ENCODE measurements around the gene AGAP1. TPM values are rescaled to one million over a fixed set of nuclear protein-coding genes. Genes with fewer than 3 reads are reported as not detected.

AGAP1 gene
- total and polyA plus RNA-seq, 2 donors (not counting 3 experiments of a cell fraction or from before 2014, with no cell fraction given): 10.2 to 20.9 TPM

DNA sequence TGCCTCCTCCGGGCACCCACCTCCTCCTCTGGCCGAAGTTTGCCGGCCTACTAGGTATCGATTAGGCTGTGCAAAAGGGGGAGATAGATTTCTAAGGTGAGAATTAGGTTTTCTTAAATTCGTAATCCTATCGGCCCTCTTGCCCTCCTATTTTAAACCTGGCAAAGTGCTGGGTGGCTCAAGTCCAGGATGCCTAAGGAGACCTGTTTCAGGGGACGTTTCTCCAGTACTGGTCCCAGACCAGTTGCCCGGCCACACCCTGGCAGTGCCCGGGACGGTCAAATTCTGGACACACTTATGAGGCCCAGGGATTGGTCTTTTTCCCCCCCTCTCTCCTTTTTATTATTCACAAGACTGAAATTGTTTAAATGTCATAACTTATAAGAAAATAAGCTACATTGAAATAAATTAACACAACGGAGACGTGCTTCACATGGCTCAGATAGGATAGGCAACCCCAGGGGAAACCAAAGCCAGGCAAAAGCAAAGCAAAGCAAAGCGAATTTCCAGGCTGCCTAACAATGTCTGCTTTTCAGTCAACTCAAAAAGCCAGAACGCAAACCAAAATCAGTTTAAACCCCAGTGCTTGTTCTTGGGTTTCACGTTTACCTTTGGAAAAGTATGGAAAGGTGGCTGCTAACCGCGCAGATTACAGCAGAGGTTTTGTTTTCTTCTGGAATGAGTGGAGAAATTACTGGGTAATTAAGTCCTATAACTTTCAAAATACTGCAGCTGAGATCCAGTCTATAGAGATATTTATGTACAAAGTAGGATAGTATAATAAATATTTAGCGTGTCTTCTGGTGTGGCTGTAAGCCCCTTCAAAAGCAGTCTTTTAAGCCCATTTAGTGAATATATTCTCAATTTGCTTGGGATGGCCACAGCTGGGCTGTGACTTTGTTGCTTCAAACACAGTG is 671.3 kb downstream of the AGAP1 start:
- POLR2A ChIA-PET: interaction anchor here (0.6 to 1.0 kb wide), 2 partner anchors 13 to 15 kb away, joined by 5 to 9 read pairs; no protein-coding TSS in a partner anchor
- TF ChIP-seq EZH2 (IDR thresholded peaks at IDR 0.05; ENCODE audit: borderline replicate concordance, low read depth, low read length, severe bottlenecking) (no peak), POLR2AphosphoS5 (IDR thresholded peaks at IDR 0.05; ENCODE audit: insufficient read depth, low read depth, low read length) (no peak), FOS (IDR thresholded peaks at IDR 0.05; ENCODE audit: borderline replicate concordance, insufficient read depth, low read length) (no peak), JUN (IDR thresholded peaks at IDR 0.05; ENCODE audit: borderline replicate concordance, insufficient read depth, insufficient read length, low read depth) (no peak), POLR2A (IDR thresholded peaks at IDR 0.05; ENCODE audit: low read depth, low read length) (no peak), GATA2 (IDR thresholded peaks at IDR 0.05; ENCODE audit: insufficient read depth, insufficient read length, low read depth, low read length) (no peak), MYC (IDR thresholded peaks at IDR 0.05; ENCODE audit: low read depth, low read length) (no peak)
- TF ChIP-seq, protein P1, sequence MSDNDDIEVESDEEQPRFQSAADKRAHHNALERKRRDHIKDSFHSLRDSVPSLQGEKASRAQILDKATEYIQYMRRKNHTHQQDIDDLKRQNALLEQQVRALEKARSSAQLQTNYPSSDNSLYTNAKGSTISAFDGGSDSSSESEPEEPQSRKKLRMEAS (IDR thresholded peaks at IDR 0.05; ENCODE audit: insufficient read depth, insufficient read length): no peak
- TF ChIP-seq, protein P2, sequence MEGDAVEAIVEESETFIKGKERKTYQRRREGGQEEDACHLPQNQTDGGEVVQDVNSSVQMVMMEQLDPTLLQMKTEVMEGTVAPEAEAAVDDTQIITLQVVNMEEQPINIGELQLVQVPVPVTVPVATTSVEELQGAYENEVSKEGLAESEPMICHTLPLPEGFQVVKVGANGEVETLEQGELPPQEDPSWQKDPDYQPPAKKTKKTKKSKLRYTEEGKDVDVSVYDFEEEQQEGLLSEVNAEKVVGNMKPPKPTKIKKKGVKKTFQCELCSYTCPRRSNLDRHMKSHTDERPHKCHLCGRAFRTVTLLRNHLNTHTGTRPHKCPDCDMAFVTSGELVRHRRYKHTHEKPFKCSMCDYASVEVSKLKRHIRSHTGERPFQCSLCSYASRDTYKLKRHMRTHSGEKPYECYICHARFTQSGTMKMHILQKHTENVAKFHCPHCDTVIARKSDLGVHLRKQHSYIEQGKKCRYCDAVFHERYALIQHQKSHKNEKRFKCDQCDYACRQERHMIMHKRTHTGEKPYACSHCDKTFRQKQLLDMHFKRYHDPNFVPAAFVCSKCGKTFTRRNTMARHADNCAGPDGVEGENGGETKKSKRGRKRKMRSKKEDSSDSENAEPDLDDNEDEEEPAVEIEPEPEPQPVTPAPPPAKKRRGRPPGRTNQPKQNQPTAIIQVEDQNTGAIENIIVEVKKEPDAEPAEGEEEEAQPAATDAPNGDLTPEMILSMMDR (IDR thresholded peaks at IDR 0.05; ENCODE audit: extremely low read depth in 1 of 2, insufficient read depth in 1 of 2, low read depth in 1 of 2, low read length in 2 of 2): no peak
- H3K36me3 ChIP-seq (ENCODE audit: control insufficient read depth in 2 of 2, extremely low read depth in 1 of 2, insufficient read depth in 2 of 2, low read length in 2 of 2): no peaks in the 10 kb centered on the region
- no peaks in the 10 kb centered on the region for H3K79me2 ChIP-seq (ENCODE audit: control insufficient read depth, insufficient read depth, low read length)
- peaks cover 25% of the 10 kb centered on the region for H3K4me1 ChIP-seq (ENCODE audit: control insufficient read depth, extremely low read depth, insufficient read depth, low read length)
- H3K4me3 ChIP-seq (replicated peaks in 1 of 3; ENCODE audit: insufficient read depth in 1 of 3, low read depth in 1 of 3, low read length in 3 of 3): peak overlapping the region; percentile 64 to 76 (median 73)
- H3K9ac ChIP-seq (replicated peaks; ENCODE audit: extremely low read depth, insufficient read depth, low read length): peak overlapping the region; percentile 76
- no peak overlapping the region for H3K27ac ChIP-seq (ENCODE audit: insufficient read depth, low read depth, low read length)
- FAIRE-seq (peak; percentile 33), DNase-seq (ENCODE audit: low read depth, low spot score) (no peak)
- intact Hi-C loops (cut with micrococcal nuclease): loop anchor here (2.0 to 5.0 kb wide), 2 partner anchors 56 to 407 kb away; no protein-coding TSS in a partner anchor
- CTCF ChIA-PET: interaction anchor here (1.5 to 3.7 kb wide), 5 partner anchors 11 to 386 kb away, joined by 8 to 17 read pairs (median 10); no protein-coding TSS in a partner anchor
- peak overlapping the region; percentile 76 for H2AFZ ChIP-seq (ENCODE audit: low read depth, low read length)
- dilution Hi-C loops (cut with MboI; ENCODE audit: extremely low pct_ligation_motif_present, low sequenced_read_pairs): no loop called here
- H3K9me1 ChIP-seq (replicated peaks; ENCODE audit: control insufficient read depth, extremely low read depth, insufficient read depth, low read length): no peaks in the 10 kb centered on the region
- H3K9me3 ChIP-seq (replicated peaks; ENCODE audit: control insufficient read depth, insufficient read depth, low read length): no peaks in the 10 kb centered on the region
- peaks cover 3 to 17% of the 10 kb centered on the region in 2 experiments for H3K27me3 ChIP-seq (ENCODE audit: control insufficient read depth in 2 of 2, insufficient read depth in 2 of 2, low read length in 2 of 2)
- no peaks in the 10 kb centered on the region for H4K20me1 ChIP-seq (replicated peaks; ENCODE audit: control insufficient read depth, extremely low read depth, insufficient read depth, low read length)
- TSS peak; percentile 20 for BruUV-seq (replicated peaks)
- H3K4me2 ChIP-seq (ENCODE audit: insufficient read depth, low read length): peak overlapping the region; percentile 76

Data from endothelial cell of umbilical vein (primary cell).